Nephron progenitor cell (in vitro differentiated cells): ENCODE data around the gene LRRC8C.

Experiments used
- DNase-seq: peaks from one replicate; pipeline ENCODE4 v3.0.0; 2021
- H3K27ac Mint-ChIP-seq: 2 replicates; pipeline ENCODE4 v1.8.0; 2021; ENCODE audit warnings: mild to moderate bottlenecking, moderate library complexity, mixed read lengths
- H3K27me3 Mint-ChIP-seq: 2 replicates; pipeline ENCODE4 v1.8.0; 2021; ENCODE audit warnings: mild to moderate bottlenecking, low read depth, mixed read lengths; ENCODE audit not compliant: poor library complexity
- H3K36me3 Mint-ChIP-seq: 2 replicates; pipeline ENCODE4 v1.8.0; 2021; ENCODE audit warnings: low read depth, mixed read lengths
- H3K4me1 Mint-ChIP-seq: 2 replicates; pipeline ENCODE4 v1.8.0; 2021; ENCODE audit warnings: mixed read lengths
- H3K4me3 Mint-ChIP-seq: 2 replicates; pipeline ENCODE4 v1.8.0; 2021; ENCODE audit warnings: mild to moderate bottlenecking, moderate library complexity, mixed read lengths
- H3K9me3 Mint-ChIP-seq: 2 replicates; pipeline ENCODE4 v1.8.0; 2021; ENCODE audit warnings: mild to moderate bottlenecking, moderate library complexity, mixed read lengths
- TF ChIP-seq, protein P1 (sequence below): fragments of 200-600 bp; sonication (generic); IDR thresholded peaks from 2 replicates; pipeline ENCODE4 v1.5.0; 2021; ENCODE audit warnings: antibody characterized with exemption

LRRC8C gene

DNA sequence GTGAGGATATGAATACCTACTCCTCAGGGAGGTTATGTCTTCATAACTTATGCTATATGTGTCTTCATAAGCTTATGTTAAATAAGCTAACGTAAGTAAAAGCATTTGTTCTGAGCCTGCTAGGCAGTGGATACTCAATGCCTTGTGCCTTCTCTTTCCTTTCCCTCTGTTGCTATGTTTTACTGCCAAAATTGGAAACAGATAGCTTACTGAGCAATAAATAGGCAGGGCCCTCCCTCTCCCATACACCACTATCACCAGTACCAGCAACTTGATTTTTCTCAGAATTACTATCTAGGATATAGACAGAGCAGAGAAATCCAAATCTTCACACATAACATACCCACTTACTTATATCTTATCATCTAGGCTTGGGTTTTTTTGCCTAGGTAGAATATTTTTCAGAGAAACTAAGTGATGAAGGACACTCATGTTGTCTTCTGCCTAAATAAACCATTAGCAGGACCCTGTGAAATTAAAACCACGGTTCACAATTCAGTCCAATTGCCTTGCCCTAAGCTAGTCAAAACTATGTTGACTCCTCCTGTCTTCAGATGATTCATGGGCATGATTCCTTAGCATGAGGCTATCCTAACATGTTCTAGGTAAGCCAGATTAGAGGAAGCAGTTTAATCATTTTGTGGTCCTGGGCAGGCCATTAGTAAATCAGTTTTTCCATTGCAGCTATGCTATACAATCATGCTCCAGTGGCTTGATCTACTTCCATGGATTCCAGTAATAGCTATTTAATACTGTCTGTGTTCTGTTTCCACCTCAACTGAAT, 15.9 kb upstream of the LRRC8C start:
- no peak for DNase-seq
- peaks cover 3% of the 10 kb centered on the region for H3K27me3 Mint-ChIP-seq
- no peak overlapping the region for H3K4me3 Mint-ChIP-seq
- peaks cover 12% of the 10 kb centered on the region for H3K9me3 Mint-ChIP-seq
- TF ChIP-seq, protein P1, sequence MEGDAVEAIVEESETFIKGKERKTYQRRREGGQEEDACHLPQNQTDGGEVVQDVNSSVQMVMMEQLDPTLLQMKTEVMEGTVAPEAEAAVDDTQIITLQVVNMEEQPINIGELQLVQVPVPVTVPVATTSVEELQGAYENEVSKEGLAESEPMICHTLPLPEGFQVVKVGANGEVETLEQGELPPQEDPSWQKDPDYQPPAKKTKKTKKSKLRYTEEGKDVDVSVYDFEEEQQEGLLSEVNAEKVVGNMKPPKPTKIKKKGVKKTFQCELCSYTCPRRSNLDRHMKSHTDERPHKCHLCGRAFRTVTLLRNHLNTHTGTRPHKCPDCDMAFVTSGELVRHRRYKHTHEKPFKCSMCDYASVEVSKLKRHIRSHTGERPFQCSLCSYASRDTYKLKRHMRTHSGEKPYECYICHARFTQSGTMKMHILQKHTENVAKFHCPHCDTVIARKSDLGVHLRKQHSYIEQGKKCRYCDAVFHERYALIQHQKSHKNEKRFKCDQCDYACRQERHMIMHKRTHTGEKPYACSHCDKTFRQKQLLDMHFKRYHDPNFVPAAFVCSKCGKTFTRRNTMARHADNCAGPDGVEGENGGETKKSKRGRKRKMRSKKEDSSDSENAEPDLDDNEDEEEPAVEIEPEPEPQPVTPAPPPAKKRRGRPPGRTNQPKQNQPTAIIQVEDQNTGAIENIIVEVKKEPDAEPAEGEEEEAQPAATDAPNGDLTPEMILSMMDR = no peak
- no peaks in the 10 kb centered on the region for H3K4me1 Mint-ChIP-seq
- H3K27ac Mint-ChIP-seq = no peak overlapping the region
- H3K36me3 Mint-ChIP-seq = peaks cover 12% of the 10 kb centered on the region

DNA sequence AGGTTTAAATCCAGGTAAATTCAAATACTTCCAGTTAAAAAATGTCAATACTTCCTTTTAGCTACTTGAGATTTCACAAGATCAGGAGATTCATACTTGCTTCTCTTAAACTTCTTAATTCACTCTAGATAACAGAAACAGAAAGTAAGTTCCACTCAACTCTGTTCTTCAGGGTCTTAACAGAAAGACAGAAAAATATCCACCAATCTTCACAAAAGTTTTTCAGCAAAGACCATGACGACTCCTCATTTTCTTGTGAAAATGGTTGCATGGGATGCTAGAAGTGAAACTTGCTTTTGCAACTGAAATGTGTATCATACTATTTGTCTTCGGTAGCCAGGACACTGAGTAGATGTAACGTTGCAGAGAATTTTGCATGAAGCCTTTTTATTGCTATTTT, 12.3 kb upstream of the LRRC8C start:
- Mint-ChIP-seq H3K9me3 (peaks cover 12% of the 10 kb centered on the region), H3K4me3 (no peak overlapping the region), H3K4me1 (no peaks in the 10 kb centered on the region), H3K27ac (no peak overlapping the region), H3K36me3 (peaks cover 12% of the 10 kb centered on the region), H3K27me3 (peaks cover 3% of the 10 kb centered on the region)
- TF ChIP-seq, protein P1 = no peak
- no peak for DNase-seq

DNA sequence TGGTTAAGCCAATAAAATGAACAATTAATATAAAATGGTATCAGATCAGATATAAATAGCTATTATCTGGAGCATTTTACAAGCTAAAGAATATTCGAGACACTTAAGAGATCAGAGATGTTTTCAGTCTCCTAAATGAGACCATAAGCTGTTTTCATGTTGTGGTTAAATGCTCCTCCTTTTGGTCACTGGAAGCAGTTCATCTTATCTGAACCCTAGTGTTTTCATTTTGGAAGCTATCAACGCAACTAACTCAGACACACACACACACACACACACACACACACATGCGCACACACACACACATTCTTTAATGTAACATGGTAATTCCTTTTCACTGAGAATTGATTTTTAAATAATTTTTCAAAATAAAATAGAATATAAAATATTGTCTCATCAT, 10.0 kb upstream of the LRRC8C start:
- H3K27me3 Mint-ChIP-seq = no peaks in the 10 kb centered on the region
- H3K4me1 Mint-ChIP-seq = no peaks in the 10 kb centered on the region
- no peak overlapping the region for H3K27ac Mint-ChIP-seq
- H3K9me3 Mint-ChIP-seq = peaks cover 7% of the 10 kb centered on the region
- peaks cover 7% of the 10 kb centered on the region for H3K36me3 Mint-ChIP-seq
- TF ChIP-seq, protein P1 = no peak
- no peak for DNase-seq
- no peak overlapping the region for H3K4me3 Mint-ChIP-seq

DNA sequence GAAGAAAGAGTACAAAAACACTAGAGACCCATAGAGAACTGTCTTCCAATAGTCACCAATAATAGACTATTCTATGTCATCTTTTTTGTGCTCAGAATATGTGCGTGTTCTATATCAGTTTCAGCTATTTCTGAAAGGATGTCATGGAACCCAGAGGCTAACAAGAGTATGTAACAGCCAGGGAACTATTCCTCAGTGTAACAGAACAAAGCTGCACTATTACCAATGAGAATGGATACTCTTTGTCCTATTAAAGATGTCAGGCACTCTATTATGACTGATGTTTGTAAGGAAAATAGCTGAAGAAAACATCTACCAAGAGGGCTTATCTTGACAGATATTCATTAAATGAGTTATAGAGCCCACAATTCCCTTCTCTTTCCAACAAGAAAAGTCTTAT, 8.6 kb upstream of the LRRC8C start:
- Mint-ChIP-seq H3K4me1 (no peaks in the 10 kb centered on the region), H3K36me3 (no peaks in the 10 kb centered on the region), H3K4me3 (no peak overlapping the region), H3K9me3 (no peaks in the 10 kb centered on the region), H3K27ac (no peak overlapping the region), H3K27me3 (no peaks in the 10 kb centered on the region)
- TF ChIP-seq, protein P1 = no peak
- no peak for DNase-seq

DNA sequence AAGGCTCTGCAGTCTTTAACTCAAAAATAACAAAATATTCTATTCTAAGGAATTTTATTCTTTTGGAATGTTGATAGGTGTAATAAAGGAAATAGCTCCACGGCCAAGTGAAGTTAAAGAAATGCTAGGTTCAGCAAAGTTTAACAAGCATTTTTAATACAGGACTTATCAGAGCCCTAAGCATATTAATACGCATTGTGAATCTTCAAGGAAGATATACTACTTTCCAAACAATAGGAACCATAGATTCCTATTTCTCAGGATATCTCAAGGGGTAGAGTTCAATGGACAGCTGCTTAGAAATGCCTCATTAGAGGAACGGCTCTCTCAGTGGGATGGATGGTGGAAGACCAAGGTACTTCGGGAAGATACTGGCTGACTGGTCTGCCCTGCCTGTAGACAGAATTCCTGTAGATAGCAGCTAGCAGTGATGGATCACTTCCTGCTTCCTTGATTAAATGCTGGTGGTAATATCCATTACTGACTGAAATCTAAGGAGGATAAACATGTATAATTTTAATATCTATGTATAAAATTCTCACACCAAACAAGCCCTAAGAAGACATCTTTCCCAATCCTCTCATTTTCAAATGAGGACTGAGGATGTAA, 8.1 kb upstream of the LRRC8C start:
- H3K4me1 Mint-ChIP-seq = no peaks in the 10 kb centered on the region
- no peaks in the 10 kb centered on the region for H3K36me3 Mint-ChIP-seq

More for the DNA sequence above, 8.1 kb upstream of the LRRC8C start:
- no peak overlapping the region for H3K4me3 Mint-ChIP-seq
- H3K9me3 Mint-ChIP-seq = no peaks in the 10 kb centered on the region
- peaks cover 5% of the 10 kb centered on the region for H3K27me3 Mint-ChIP-seq
- no peak overlapping the region for H3K27ac Mint-ChIP-seq
- TF ChIP-seq, protein P1 = no peak
- DNase-seq = no peak
